ENCODE results near the gene AFF3. TPM values are rescaled to one million over a fixed set of nuclear protein-coding genes. Genes with fewer than 3 reads are reported as not detected.

AFF3 gene
- total RNA-seq, 1 donor from 2014 or later, result 20.9 TPM

GRCh38 chr2:99571954-99572353, 570.4 kb downstream of the AFF3 start:
- no peak for DNase-seq (ENCODE audit: low read depth, low spot score)
- Mint-ChIP-seq H3K36me3 (ENCODE audit: low read depth) (peaks cover 8% of the 10 kb centered on the region), H3K9me3 (no peaks in the 10 kb centered on the region), H3K4me1 (peaks cover 34% of the 10 kb centered on the region), H3K4me3 (peak overlapping the region; percentile 45), H3K27ac (ENCODE audit: unreplicated experiment) (peak overlapping the region; percentile 43), H3K27me3 (ENCODE audit: low read depth) (peaks cover 5% of the 10 kb centered on the region)
- TF ChIP-seq CTCF (conservative IDR thresholded peaks at IDR 0.05), result no peak

GRCh38 chr2:99571533-99571932, 570.9 kb downstream of the AFF3 start:
- peaks cover 5% of the 10 kb centered on the region for H3K27me3 Mint-ChIP-seq (ENCODE audit: low read depth)
- no peak for TF ChIP-seq CTCF (conservative IDR thresholded peaks at IDR 0.05)
- no peak overlapping the region for H3K4me3 Mint-ChIP-seq
- peaks cover 34% of the 10 kb centered on the region for H3K4me1 Mint-ChIP-seq
- DNase-seq (ENCODE audit: low read depth, low spot score), result no peak
- no peak overlapping the region for H3K27ac Mint-ChIP-seq (ENCODE audit: unreplicated experiment)
- H3K9me3 Mint-ChIP-seq, result no peaks in the 10 kb centered on the region
- peaks cover 8% of the 10 kb centered on the region for H3K36me3 Mint-ChIP-seq (ENCODE audit: low read depth)

GRCh38 chr2:99571021-99571420, 571.4 kb downstream of the AFF3 start:
- Mint-ChIP-seq H3K4me1 (peaks cover 34% of the 10 kb centered on the region), H3K27ac (ENCODE audit: unreplicated experiment) (no peak overlapping the region), H3K36me3 (ENCODE audit: low read depth) (peaks cover 8% of the 10 kb centered on the region), H3K9me3 (no peaks in the 10 kb centered on the region), H3K27me3 (ENCODE audit: low read depth) (peaks cover 5% of the 10 kb centered on the region), H3K4me3 (no peak overlapping the region)
- DNase-seq (ENCODE audit: low read depth, low spot score), result no peak
- no peak for TF ChIP-seq CTCF (conservative IDR thresholded peaks at IDR 0.05)

GRCh38 chr2:99569386-99569785, 573.0 kb downstream of the AFF3 start:
- DNase-seq (ENCODE audit: low read depth, low spot score), result no peak
- H3K4me1 Mint-ChIP-seq, result peaks cover 33% of the 10 kb centered on the region

GRCh38 chr2:99565227-99565626, 577.2 kb downstream of the AFF3 start:
- no peaks in the 10 kb centered on the region for H3K27me3 Mint-ChIP-seq (ENCODE audit: low read depth)
- H3K9me3 Mint-ChIP-seq, result no peaks in the 10 kb centered on the region
- peaks cover 5% of the 10 kb centered on the region for H3K36me3 Mint-ChIP-seq (ENCODE audit: low read depth)
- no peak overlapping the region for H3K4me3 Mint-ChIP-seq
- DNase-seq (ENCODE audit: low read depth, low spot score), result no peak
- no peak overlapping the region for H3K27ac Mint-ChIP-seq (ENCODE audit: unreplicated experiment)
- no peak for TF ChIP-seq CTCF (conservative IDR thresholded peaks at IDR 0.05)
- H3K4me1 Mint-ChIP-seq, result peaks cover 4% of the 10 kb centered on the region

More at GRCh38 chr2:99569386-99569785, 573.0 kb downstream of the AFF3 start:
- Mint-ChIP-seq H3K27me3 (ENCODE audit: low read depth) (peaks cover 5% of the 10 kb centered on the region), H3K27ac (ENCODE audit: unreplicated experiment) (no peak overlapping the region), H3K4me3 (no peak overlapping the region), H3K9me3 (no peaks in the 10 kb centered on the region), H3K36me3 (ENCODE audit: low read depth) (peaks cover 8% of the 10 kb centered on the region)
- TF ChIP-seq CTCF (conservative IDR thresholded peaks at IDR 0.05), result no peak

GRCh38 chr2:99562516-99562915, 579.9 kb downstream of the AFF3 start:
- no peak for DNase-seq (ENCODE audit: low read depth, low spot score)
- Mint-ChIP-seq H3K27ac (ENCODE audit: unreplicated experiment) (no peak overlapping the region), H3K36me3 (ENCODE audit: low read depth) (peaks cover 4% of the 10 kb centered on the region), H3K4me1 (peaks cover 4% of the 10 kb centered on the region), H3K9me3 (no peaks in the 10 kb centered on the region), H3K27me3 (ENCODE audit: low read depth) (no peaks in the 10 kb centered on the region), H3K4me3 (no peak overlapping the region)
- no peak for TF ChIP-seq CTCF (conservative IDR thresholded peaks at IDR 0.05)
